Neural cell (in vitro differentiated cells): ENCODE results near the gene SUGCT.

Experiments
- EP300 ChIP-seq: fragments of 450-650 bp; conservative IDR thresholded peaks from 2 replicates; pipeline ENCODE4 v1.6.1; 2014; ENCODE audit warnings: antibody characterized with exemption, mild to moderate bottlenecking, moderate library complexity; ENCODE audit not compliant: poor library complexity, severe bottlenecking
- EZH2 ChIP-seq: fragments of 200-600, 300-800 bp; shearing (Covaris generic), sonication (generic); IDR thresholded peaks from 2 replicates; pipeline ENCODE4 v1.6.1; 2014; ENCODE audit warnings: antibody characterized with exemption, low read length, borderline replicate concordance, mild to moderate bottlenecking; ENCODE audit not compliant: insufficient read depth, poor library complexity, severe bottlenecking
- MXI1 ChIP-seq: fragments of 450-650 bp; conservative IDR thresholded peaks from 2 replicates; pipeline ENCODE4 v1.6.1; 2014; ENCODE audit warnings: antibody characterized with exemption, mild to moderate bottlenecking; ENCODE audit not compliant: poor library complexity, severe bottlenecking
- POLR2AphosphoS5 ChIP-seq: IDR thresholded peaks from 2 replicates; pipeline ENCODE4 v1.6.1; 2012
- RAD21 ChIP-seq: fragments of 450-650 bp; conservative IDR thresholded peaks from 2 replicates; pipeline ENCODE4 v1.6.1; 2014; ENCODE audit warnings: antibody characterized with exemption, mild to moderate bottlenecking, moderate library complexity
- SMC3 ChIP-seq: fragments of 450-650 bp; conservative IDR thresholded peaks from 2 replicates; pipeline ENCODE4 v1.6.1; 2014; ENCODE audit warnings: antibody characterized with exemption, mild to moderate bottlenecking, moderate library complexity; ENCODE audit not compliant: poor library complexity
- TAF1 ChIP-seq: IDR thresholded peaks from 2 replicates; pipeline ENCODE4 v1.6.1; 2012; ENCODE audit warnings: low read depth
- TF ChIP-seq, protein P1 (sequence below): fragments of 450-650 bp; IDR thresholded peaks from 2 replicates; pipeline ENCODE4 v1.5.1; 2014; ENCODE audit warnings: antibody characterized with exemption, mild to moderate bottlenecking, moderate library complexity; ENCODE audit not compliant: poor library complexity, severe bottlenecking

DNA sequence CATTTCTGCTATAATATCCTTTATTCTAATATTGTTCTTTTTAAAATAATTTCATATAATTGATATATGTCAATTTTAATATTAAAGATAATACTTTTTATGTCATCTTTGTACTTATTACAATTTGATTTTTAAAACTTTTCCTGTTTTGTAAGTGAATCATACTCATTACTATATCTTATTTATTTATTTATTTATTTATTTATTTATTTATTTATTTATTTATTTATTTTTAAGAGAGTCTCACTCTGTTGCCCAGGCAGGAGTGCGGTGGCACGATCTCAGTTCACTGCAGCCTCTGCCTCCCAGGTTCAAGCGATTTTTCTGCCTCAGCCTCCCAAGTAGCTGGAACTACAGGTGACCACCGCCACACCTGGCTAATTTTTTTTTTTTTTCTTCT, 215.3 kb downstream of the SUGCT start:
- TF ChIP-seq, protein P1, sequence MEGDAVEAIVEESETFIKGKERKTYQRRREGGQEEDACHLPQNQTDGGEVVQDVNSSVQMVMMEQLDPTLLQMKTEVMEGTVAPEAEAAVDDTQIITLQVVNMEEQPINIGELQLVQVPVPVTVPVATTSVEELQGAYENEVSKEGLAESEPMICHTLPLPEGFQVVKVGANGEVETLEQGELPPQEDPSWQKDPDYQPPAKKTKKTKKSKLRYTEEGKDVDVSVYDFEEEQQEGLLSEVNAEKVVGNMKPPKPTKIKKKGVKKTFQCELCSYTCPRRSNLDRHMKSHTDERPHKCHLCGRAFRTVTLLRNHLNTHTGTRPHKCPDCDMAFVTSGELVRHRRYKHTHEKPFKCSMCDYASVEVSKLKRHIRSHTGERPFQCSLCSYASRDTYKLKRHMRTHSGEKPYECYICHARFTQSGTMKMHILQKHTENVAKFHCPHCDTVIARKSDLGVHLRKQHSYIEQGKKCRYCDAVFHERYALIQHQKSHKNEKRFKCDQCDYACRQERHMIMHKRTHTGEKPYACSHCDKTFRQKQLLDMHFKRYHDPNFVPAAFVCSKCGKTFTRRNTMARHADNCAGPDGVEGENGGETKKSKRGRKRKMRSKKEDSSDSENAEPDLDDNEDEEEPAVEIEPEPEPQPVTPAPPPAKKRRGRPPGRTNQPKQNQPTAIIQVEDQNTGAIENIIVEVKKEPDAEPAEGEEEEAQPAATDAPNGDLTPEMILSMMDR = no peak
- no peak for TF ChIP-seq EZH2
- no peak for TF ChIP-seq MXI1
- TF ChIP-seq POLR2AphosphoS5 = no peak
- TF ChIP-seq EP300 = no peak
- no peak for TF ChIP-seq RAD21
- TF ChIP-seq SMC3 = no peak
- no peak for TF ChIP-seq TAF1
